IMR-90 (cell line): ENCODE results near the gene EVA1C. TPM values are rescaled to one million over a fixed set of nuclear protein-coding genes. Genes with fewer than 3 reads are reported as not detected.

Experiments
- ATAC-seq: fragments of 200-7000 bp; cut with Tn5 transposase; 2 replicates; pipeline ENCODE4 v1.9.1; 2020; ENCODE audit warnings: low read depth, mild to moderate bottlenecking, moderate library complexity
- BruUV-seq: library from RNA; stranded (reverse); fragments of 400-500 nt; replicated peaks from 2 replicates; lab custom pipeline; 2021; lab: Mats Ljungman, UMichigan
- CTCF ChIA-PET: fragments of 300-600 bp; formaldehyde crosslinking; extraction: SDS; loops from one replicate; lab custom pipeline; 2021; ENCODE audit warnings: antibody characterized with exemption; lab: Yijun Ruan, JAX
- POLR2A ChIA-PET: fragments of 300-600 bp; sonication (Branson Sonifier 250); formaldehyde crosslinking; loops from one replicate; lab custom pipeline; 2022; ENCODE audit warnings: antibody characterized with exemption; ENCODE audit not compliant: unreplicated experiment; lab: Charles Lee
- DNase-seq: peaks from one replicate; pipeline ENCODE4 v3.0.0; 2013
- H2AFZ ChIP-seq: replicated peaks from 2 replicates; pipeline ENCODE3; 2013; ENCODE audit warnings: low read length, mild to moderate bottlenecking; ENCODE audit not compliant: poor library complexity
- H2AK5ac ChIP-seq: 2 replicates; pipeline ENCODE4 v1.6.1; 2013; ENCODE audit warnings: low read depth, low read length, inconsistent platforms
- H2AK9ac ChIP-seq: replicated peaks from 2 replicates; pipeline ENCODE3; 2013; ENCODE audit warnings: mild to moderate bottlenecking, low read depth, low read length, moderate library complexity; ENCODE audit not compliant: poor library complexity
- H2BK120ac ChIP-seq: 2 replicates; pipeline ENCODE4 v1.6.1; 2013; ENCODE audit warnings: low read depth, low read length, inconsistent platforms
- H2BK15ac ChIP-seq: 3 replicates; pipeline ENCODE4 v1.6.1; 2013; ENCODE audit warnings: low read depth, low read length, inconsistent platforms
- H2BK20ac ChIP-seq: 2 replicates; pipeline ENCODE4 v1.6.1; 2013; ENCODE audit warnings: low read depth, mild to moderate bottlenecking, inconsistent platforms, low read length, moderate library complexity
- H2BK5ac ChIP-seq: 2 replicates; pipeline ENCODE4 v1.6.1; 2013; ENCODE audit warnings: mild to moderate bottlenecking, low read depth, low read length, inconsistent platforms; ENCODE audit not compliant: poor library complexity, severe bottlenecking
- H3K14ac ChIP-seq: replicated peaks from 2 replicates; pipeline ENCODE4 v1.6.1; 2013; ENCODE audit warnings: low read depth, low read length, inconsistent platforms
- H3K18ac ChIP-seq: 2 replicates; pipeline ENCODE4 v1.6.1; 2013; ENCODE audit warnings: low read depth, low read length, control low read depth
- H3K23ac ChIP-seq: 2 replicates; pipeline ENCODE4 v1.6.1; 2013; ENCODE audit warnings: low read depth, low read length, inconsistent platforms
- H3K27ac ChIP-seq: 2 replicates; pipeline ENCODE4 v1.5.1; 2013; ENCODE audit warnings: mild to moderate bottlenecking, control low read depth, low read length; ENCODE audit not compliant: insufficient read depth
- H3K27me3 ChIP-seq: 2 replicates; pipeline ENCODE4 v1.6.1; 2013; ENCODE audit warnings: low read length; ENCODE audit not compliant: control insufficient read depth, insufficient read depth
- H3K36me3 ChIP-seq: 2 replicates; pipeline ENCODE4 v1.6.1; 2013; ENCODE audit warnings: low read length, mixed read lengths; ENCODE audit not compliant: control insufficient read depth, insufficient read depth
- H3K4ac ChIP-seq: 2 replicates; pipeline ENCODE4 v1.6.1; 2013; ENCODE audit warnings: low read depth, low read length, inconsistent platforms
- H3K4me1 ChIP-seq: 2 replicates; pipeline ENCODE4 v1.6.1; 2013; ENCODE audit warnings: low read length, mixed read lengths; ENCODE audit not compliant: control insufficient read depth, insufficient read depth
- H3K4me2 ChIP-seq: 2 replicates; pipeline ENCODE4 v1.6.1; 2013; ENCODE audit warnings: low read depth, mild to moderate bottlenecking, control low read depth, low read length, moderate library complexity
- H3K4me3 ChIP-seq: 2 replicates; pipeline ENCODE4 v1.5.1; 2013; ENCODE audit warnings: low read depth, mild to moderate bottlenecking, control low read depth, low read length, moderate library complexity; ENCODE audit not compliant: insufficient read depth
- H3K56ac ChIP-seq: 2 replicates; pipeline ENCODE4 v1.6.1; 2013; ENCODE audit warnings: low read length, inconsistent platforms; ENCODE audit not compliant: insufficient read depth; ENCODE audit errors: extremely low read depth
- H3K79me1 ChIP-seq, 2 experiments: 2 replicates each; pipeline ENCODE4 v1.6.1; 2013; ENCODE audit warnings: low read length in 2 of 2, inconsistent platforms in 1 of 2, low read depth in 1 of 2
- H3K9ac ChIP-seq: 2 replicates; pipeline ENCODE4 v1.6.1; 2013; ENCODE audit warnings: low read depth, low read length, control low read depth
- H3K9me1 ChIP-seq: 2 replicates; pipeline ENCODE4 v1.6.1; 2013; ENCODE audit warnings: low read length, inconsistent platforms; ENCODE audit not compliant: insufficient read depth
- H3K9me3 ChIP-seq: 2 replicates; pipeline ENCODE4 v1.6.1; 2013; ENCODE audit warnings: low read length; ENCODE audit not compliant: control insufficient read depth, insufficient read depth
- H4K20me1 ChIP-seq: 2 replicates; pipeline ENCODE4 v1.6.1; 2013; ENCODE audit warnings: low read length, inconsistent platforms; ENCODE audit not compliant: insufficient read depth
- H4K5ac ChIP-seq: 2 replicates; pipeline ENCODE4 v1.6.1; 2013; ENCODE audit warnings: mild to moderate bottlenecking, low read depth, low read length, control low read depth
- H4K8ac ChIP-seq, 2 experiments: 2 replicates each; pipeline ENCODE4 v1.6.1; 2013; ENCODE audit warnings: low read depth in 2 of 2, low read length in 2 of 2, control low read depth in 1 of 2, inconsistent platforms in 1 of 2
- H4K91ac ChIP-seq: 2 replicates; pipeline ENCODE4 v1.6.1; 2013; ENCODE audit warnings: low read depth, low read length, inconsistent platforms; ENCODE audit not compliant: insufficient read depth
- BHLHE40 ChIP-seq: fragments of 150-350 bp; IDR thresholded peaks from 2 replicates; pipeline ENCODE4 v1.6.1; 2016; ENCODE audit warnings: mild to moderate bottlenecking, low read depth, low read length
- CEBPB ChIP-seq: IDR thresholded peaks from 2 replicates; pipeline ENCODE4 v1.6.1; 2012; ENCODE audit warnings: low read depth, low read length, improper control_type of control experiment
- CHD1 ChIP-seq: IDR thresholded peaks from 2 replicates; pipeline ENCODE4 v1.6.1; 2012; ENCODE audit warnings: low read depth, low read length, improper control_type of control experiment
- CTCF ChIP-seq: conservative IDR thresholded peaks from 2 replicates; pipeline ENCODE4 v1.5.1; 2012; ENCODE audit warnings: mild to moderate bottlenecking, low read depth, low read length, improper control_type of control experiment
- ELK1 ChIP-seq: fragments of 150-350 bp; IDR thresholded peaks from 2 replicates; pipeline ENCODE4 v1.6.1; 2016; ENCODE audit warnings: low read depth, mild to moderate bottlenecking, low read length, moderate library complexity, borderline replicate concordance
- FOS ChIP-seq: fragments of 150-350 bp; IDR thresholded peaks from 2 replicates; pipeline ENCODE4 v1.6.1; 2016; ENCODE audit warnings: low read depth, low read length
- MAFK ChIP-seq: IDR thresholded peaks from 2 replicates; pipeline ENCODE4 v1.6.1; 2012; ENCODE audit warnings: low read depth, low read length, improper control_type of control experiment
- MAZ ChIP-seq: IDR thresholded peaks from 2 replicates; pipeline ENCODE4 v1.6.1; 2012; ENCODE audit warnings: low read depth, mild to moderate bottlenecking, low read length, improper control_type of control experiment, moderate library complexity, borderline replicate concordance
- MXI1 ChIP-seq: IDR thresholded peaks from 2 replicates; pipeline ENCODE4 v1.6.1; 2012; ENCODE audit warnings: low read depth, mild to moderate bottlenecking, low read length, moderate library complexity, borderline replicate concordance
- NFE2L2 ChIP-seq: fragments of 150-350 bp; IDR thresholded peaks from 2 replicates; pipeline ENCODE4 v1.6.1; 2016; ENCODE audit warnings: low read depth, mild to moderate bottlenecking, low read length
- POLR2A ChIP-seq: IDR thresholded peaks from 2 replicates; pipeline ENCODE4 v1.6.1; 2012; ENCODE audit warnings: mild to moderate bottlenecking, low read depth, low read length
- RAD21 ChIP-seq: IDR thresholded peaks from 2 replicates; pipeline ENCODE4 v1.6.1; 2012; ENCODE audit warnings: low read length, improper control_type of control experiment
- RCOR1 ChIP-seq: IDR thresholded peaks from 2 replicates; pipeline ENCODE4 v1.6.1; 2012; ENCODE audit warnings: mild to moderate bottlenecking, low read length, improper control_type of control experiment; ENCODE audit not compliant: insufficient replicate concordance
- RFX5 ChIP-seq: IDR thresholded peaks from 2 replicates; pipeline ENCODE4 v1.8.0; 2012; ENCODE audit warnings: low read depth, mild to moderate bottlenecking, low read length, moderate library complexity
- SMC3 ChIP-seq: fragments of 150-350 bp; IDR thresholded peaks from 2 replicates; pipeline ENCODE4 v1.6.1; 2016; ENCODE audit warnings: low read depth, mild to moderate bottlenecking, antibody characterized with exemption, low read length, moderate library complexity
- USF2 ChIP-seq: fragments of 150-350 bp; IDR thresholded peaks from 2 replicates; pipeline ENCODE4 v1.6.1; 2017; ENCODE audit warnings: mild to moderate bottlenecking, antibody characterized with exemption, low read length, low read depth
- WGBS, 2 experiments: methylation state at CpG; one replicate each; pipeline versions ENCODE4 v1.1.5 to v1.1.7; 2013; ENCODE audit warnings: missing lambda C conversion rate in 2 of 2; ENCODE audit not compliant: insufficient read length in 1 of 2; ENCODE audit errors: extremely low coverage in 2 of 2; 5-methylcytosine and 5-hydroxymethylcytosine counted together
- dilution Hi-C: fragments of 300-500 bp; cut with HindIII; formaldehyde crosslinking; loops from one replicate; pipeline ENCODE4 v1.14.3; 2018; ENCODE audit warnings: low sequenced_read_pairs; ENCODE audit not compliant: unreplicated experiment
- in situ Hi-C: fragments of 300-500 bp; cut with MboI; formaldehyde crosslinking; loops from 3 replicates; pipeline ENCODE4 v1.14.3; 2019; ENCODE audit warnings: low sequenced_read_pairs, inconsistent platforms, mixed read lengths
- intact Hi-C: fragments of 100-400 bp; cut with micrococcal nuclease; formaldehyde crosslinking; loops from 2 replicates; pipeline ENCODE4 v1.10.0; 2022
- polyA plus RNA-seq, 3 experiments: library from polyadenylated mRNA; depleted of rRNA; stranded (reverse); fragments of >200 nt; gene quantifications; 2 replicates each; pipeline ENCODE4 v1.2.3, GENCODE V29; 2012; ENCODE audit warnings: low replicate concordance in 1 of 3
- total RNA-seq: library from RNA; depleted of rRNA; stranded (reverse); fragments of >200 nt; gene quantifications from 2 replicates; pipeline ENCODE4 v1.2.3, GENCODE V29; 2012

Gene EVA1C
- total and polyA plus RNA-seq, 2 of the 4 experiments (the other 2 are of a cell fraction) = 0.72 to 1.1 TPM

- BruUV-seq = no TSS peak
These were observed 28.7 kb upstream of the EVA1C start for GRCh38 chr21:32383812-32384211.

More at GRCh38 chr21:32383812-32384211, 28.7 kb upstream of the EVA1C start:
- Histone ChIP-seq H2BK20ac (no peak overlapping the region), H3K4me3 (no peak overlapping the region), H3K4ac (no peak overlapping the region), H3K18ac (no peak overlapping the region), H4K20me1 (peaks cover 25% of the 10 kb centered on the region), H2AFZ (no peak overlapping the region), H3K27me3 (no peaks in the 10 kb centered on the region), H2BK5ac (no peak overlapping the region), H3K36me3 (peaks cover 30% of the 10 kb centered on the region), H2BK15ac (no peak overlapping the region), H3K23ac (no peak overlapping the region), H3K56ac (no peak overlapping the region), H3K14ac (no peak overlapping the region), H3K79me1 (peaks cover 32 to 83% of the 10 kb centered on the region in 2 experiments; a peak in 3 of 4 replicates), H3K4me2 (no peak overlapping the region), H2AK5ac (no peak overlapping the region), H4K5ac (no peak overlapping the region), H4K8ac (no peak overlapping the region), H3K27ac (no peak overlapping the region), H4K91ac (no peak overlapping the region), H3K9me1 (peaks cover 10% of the 10 kb centered on the region), H2AK9ac (no peak overlapping the region), H3K9ac (no peak overlapping the region), H2BK120ac (no peak overlapping the region), H3K9me3 (no peaks in the 10 kb centered on the region), H3K4me1 (peaks cover 8% of the 10 kb centered on the region)
- ChIA-PET CTCF (interaction anchor here (1.3 kb wide), 1 partner anchor 9 kb away, joined by 3 read pairs; the partner anchor contains the start of gene URB1), POLR2A (no interaction called here)
- TF ChIP-seq MAZ (no peak), RAD21 (no peak), ELK1 (no peak), MXI1 (no peak), RCOR1 (no peak), CHD1 (no peak), NFE2L2 (no peak), FOS (no peak), POLR2A (no peak), BHLHE40 (no peak), RFX5 (no peak), USF2 (no peak), CEBPB (no peak), SMC3 (no peak), MAFK (no peak), CTCF (no peak)
- intact Hi-C loops = no loop called here
- in situ Hi-C loops = loop anchor here (25.0 kb wide), 1 partner anchor 353 kb away; the partner anchor contains the start of gene SYNJ1
- no peak for ATAC-seq
- no peak for DNase-seq
- no CpG with 5 or more reads among the region's 6 CpGs for WGBS, 2 experiments
- dilution Hi-C loops = no loop called here
